ENCODE results near the gene FCMR.

DNA sequence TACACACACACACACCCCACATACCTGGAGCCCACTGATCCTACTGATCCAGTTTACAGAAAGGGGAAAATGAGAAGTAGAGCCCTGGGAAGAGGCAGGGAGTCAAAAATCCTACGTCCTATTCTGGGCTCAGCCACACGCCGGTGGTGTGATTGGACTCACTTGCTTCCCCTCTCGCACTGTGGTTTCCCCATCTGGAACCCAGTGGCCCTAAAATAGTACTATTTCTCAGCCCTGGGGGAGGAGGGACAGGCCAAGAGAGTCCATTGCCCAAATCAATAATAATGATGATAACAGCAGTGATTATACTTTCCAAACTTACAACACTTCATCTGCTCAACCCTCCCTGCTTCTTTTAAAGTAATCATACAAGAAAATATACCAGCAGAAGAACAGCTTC lies 27.5 kb upstream of the FCMR start:
- TF ChIP-seq ZNF668 (CRISPR knock-in tag; IDR thresholded peaks at IDR 0.05): no peak
- TF ChIP-seq, protein P1, sequence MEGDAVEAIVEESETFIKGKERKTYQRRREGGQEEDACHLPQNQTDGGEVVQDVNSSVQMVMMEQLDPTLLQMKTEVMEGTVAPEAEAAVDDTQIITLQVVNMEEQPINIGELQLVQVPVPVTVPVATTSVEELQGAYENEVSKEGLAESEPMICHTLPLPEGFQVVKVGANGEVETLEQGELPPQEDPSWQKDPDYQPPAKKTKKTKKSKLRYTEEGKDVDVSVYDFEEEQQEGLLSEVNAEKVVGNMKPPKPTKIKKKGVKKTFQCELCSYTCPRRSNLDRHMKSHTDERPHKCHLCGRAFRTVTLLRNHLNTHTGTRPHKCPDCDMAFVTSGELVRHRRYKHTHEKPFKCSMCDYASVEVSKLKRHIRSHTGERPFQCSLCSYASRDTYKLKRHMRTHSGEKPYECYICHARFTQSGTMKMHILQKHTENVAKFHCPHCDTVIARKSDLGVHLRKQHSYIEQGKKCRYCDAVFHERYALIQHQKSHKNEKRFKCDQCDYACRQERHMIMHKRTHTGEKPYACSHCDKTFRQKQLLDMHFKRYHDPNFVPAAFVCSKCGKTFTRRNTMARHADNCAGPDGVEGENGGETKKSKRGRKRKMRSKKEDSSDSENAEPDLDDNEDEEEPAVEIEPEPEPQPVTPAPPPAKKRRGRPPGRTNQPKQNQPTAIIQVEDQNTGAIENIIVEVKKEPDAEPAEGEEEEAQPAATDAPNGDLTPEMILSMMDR (IDR thresholded peaks at IDR 0.05 in 2 of 3, conservative IDR thresholded peaks at IDR 0.05 in 1 of 3; ENCODE audit: insufficient read depth in 2 of 3, low read depth in 1 of 3, low read length in 3 of 3): no peak
- no peak for TF ChIP-seq ZNF311 (CRISPR knock-in tag; IDR thresholded peaks at IDR 0.05)

Data from K562 (cell line).